Neural cell (in vitro differentiated cells): ENCODE data around the gene CTAGE1. TPM values are rescaled to one million over a fixed set of nuclear protein-coding genes. Genes with fewer than 3 reads are reported as not detected.

Experiments used
- H2AFZ ChIP-seq: fragments of 200-600, 300-800 bp; sonication (generic), shearing (Covaris generic); 2 replicates; pipeline ENCODE4 v1.6.0; 2014; ENCODE audit warnings: low read depth, mild to moderate bottlenecking, antibody characterized with exemption, low read length, moderate library complexity
- H3F3A ChIP-seq: fragments of 200-600 bp; shearing (Covaris generic); 2 replicates; pipeline ENCODE4 v1.6.1; 2016; ENCODE audit warnings: mild to moderate bottlenecking, moderate library complexity, mixed read lengths, antibody characterized with exemption, low read length; ENCODE audit not compliant: insufficient read depth, poor library complexity, severe bottlenecking
- H3K27ac ChIP-seq: fragments of 200-600, 300-800 bp; sonication (generic), shearing (Covaris generic); 2 replicates; pipeline ENCODE4 v1.5.1; 2014; ENCODE audit warnings: mild to moderate bottlenecking, low read length, moderate library complexity
- H3K27me3 ChIP-seq: fragments of 300-800, 200-600 bp; sonication (generic), shearing (Covaris generic); 2 replicates; pipeline ENCODE4 v1.6.0; 2014; ENCODE audit warnings: mild to moderate bottlenecking, low read depth, low read length, moderate library complexity; ENCODE audit not compliant: insufficient read depth
- H3K36me3 ChIP-seq: fragments of 300-800, 200-600 bp; sonication (generic), shearing (Covaris generic); 2 replicates; pipeline ENCODE4 v1.5.1; 2014; ENCODE audit warnings: mild to moderate bottlenecking, antibody characterized with exemption, low read length, moderate library complexity; ENCODE audit not compliant: insufficient read depth
- H3K4me2 ChIP-seq: fragments of 300-800, 200-600 bp; sonication (generic), shearing (Covaris generic); 2 replicates; pipeline ENCODE4 v1.6.0; 2014; ENCODE audit warnings: mild to moderate bottlenecking, low read length
- H3K4me3 ChIP-seq: fragments of 300-800, 200-600 bp; sonication (generic), shearing (Covaris generic); 2 replicates; pipeline ENCODE4 v1.5.1; 2014; ENCODE audit warnings: mild to moderate bottlenecking, low read length, moderate library complexity
- H3K79me2 ChIP-seq: fragments of 200-600 bp; shearing (Covaris generic); replicated peaks from 2 replicates; pipeline ENCODE4 v1.6.0; 2014; ENCODE audit warnings: mild to moderate bottlenecking, low read length, moderate library complexity; ENCODE audit not compliant: insufficient read depth
- H3K9ac ChIP-seq: fragments of 300-800, 200-600 bp; sonication (generic), shearing (Covaris generic); 2 replicates; pipeline ENCODE4 v1.6.1; 2016; ENCODE audit warnings: mild to moderate bottlenecking, low read length, mixed read lengths
- H3K9me2 ChIP-seq: fragments of 200-600 bp; shearing (Covaris generic); 2 replicates; pipeline ENCODE4 v1.6.1; 2016; ENCODE audit warnings: mild to moderate bottlenecking, low read length, mixed read lengths; ENCODE audit not compliant: insufficient read depth
- H3K9me3 ChIP-seq: fragments of 200-600, 300-800 bp; sonication (generic), shearing (Covaris generic); 2 replicates; pipeline ENCODE4 v1.6.1; 2016; ENCODE audit warnings: mild to moderate bottlenecking, mixed run types, low read length, moderate library complexity, mixed read lengths
- H4K20me1 ChIP-seq: fragments of 200-600 bp; shearing (Covaris generic); 2 replicates; pipeline ENCODE4 v1.6.1; 2016; ENCODE audit warnings: mild to moderate bottlenecking, mixed run types; ENCODE audit not compliant: insufficient read depth
- EP300 ChIP-seq: fragments of 450-650 bp; conservative IDR thresholded peaks from 2 replicates; pipeline ENCODE4 v1.6.1; 2014; ENCODE audit warnings: antibody characterized with exemption, mild to moderate bottlenecking, moderate library complexity; ENCODE audit not compliant: poor library complexity, severe bottlenecking
- EZH2 ChIP-seq: fragments of 200-600, 300-800 bp; shearing (Covaris generic), sonication (generic); IDR thresholded peaks from 2 replicates; pipeline ENCODE4 v1.6.1; 2014; ENCODE audit warnings: antibody characterized with exemption, low read length, borderline replicate concordance, mild to moderate bottlenecking; ENCODE audit not compliant: insufficient read depth, poor library complexity, severe bottlenecking
- MXI1 ChIP-seq: fragments of 450-650 bp; conservative IDR thresholded peaks from 2 replicates; pipeline ENCODE4 v1.6.1; 2014; ENCODE audit warnings: antibody characterized with exemption, mild to moderate bottlenecking; ENCODE audit not compliant: poor library complexity, severe bottlenecking
- POLR2AphosphoS5 ChIP-seq: IDR thresholded peaks from 2 replicates; pipeline ENCODE4 v1.6.1; 2012
- RAD21 ChIP-seq: fragments of 450-650 bp; conservative IDR thresholded peaks from 2 replicates; pipeline ENCODE4 v1.6.1; 2014; ENCODE audit warnings: antibody characterized with exemption, mild to moderate bottlenecking, moderate library complexity
- SMC3 ChIP-seq: fragments of 450-650 bp; conservative IDR thresholded peaks from 2 replicates; pipeline ENCODE4 v1.6.1; 2014; ENCODE audit warnings: antibody characterized with exemption, mild to moderate bottlenecking, moderate library complexity; ENCODE audit not compliant: poor library complexity
- TAF1 ChIP-seq: IDR thresholded peaks from 2 replicates; pipeline ENCODE4 v1.6.1; 2012; ENCODE audit warnings: low read depth
- polyA plus RNA-seq: library from polyadenylated mRNA; depleted of rRNA; stranded (reverse); fragments of >200 nt; gene quantifications from 2 replicates; pipeline ENCODE4 v1.2.3, GENCODE V29; 2014
- TF ChIP-seq, protein P1 (sequence below): fragments of 450-650 bp; IDR thresholded peaks from 2 replicates; pipeline ENCODE4 v1.5.1; 2014; ENCODE audit warnings: antibody characterized with exemption, mild to moderate bottlenecking, moderate library complexity; ENCODE audit not compliant: poor library complexity, severe bottlenecking
- TF ChIP-seq, protein P2 (sequence below): IDR thresholded peaks from 2 replicates; pipeline ENCODE4 v1.6.1; 2012; ENCODE audit warnings: borderline replicate concordance

The CTAGE1 gene
- polyA plus RNA-seq, 1 donor from 2014 or later, result not detected

DNA sequence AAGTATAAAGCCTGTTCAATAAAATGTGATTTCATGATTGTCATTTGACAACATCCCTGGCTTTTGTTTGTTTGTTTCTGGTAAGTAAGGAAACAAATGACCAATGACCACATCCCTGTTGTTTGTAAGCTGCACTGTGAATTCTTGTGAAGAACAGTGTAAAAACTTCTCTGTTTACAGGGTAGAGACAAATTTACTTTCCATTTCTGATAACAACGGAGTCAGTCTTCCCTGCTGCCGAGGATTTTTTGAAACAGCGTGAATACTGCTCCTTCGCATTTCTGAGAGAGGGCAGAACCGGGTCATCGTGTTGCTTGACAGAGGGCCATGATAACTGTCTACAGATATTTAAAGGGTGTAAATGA is 38.4 kb upstream of the CTAGE1 start:
- Histone ChIP-seq H3F3A (no peaks in the 10 kb centered on the region), H3K27ac (no peak overlapping the region), H3K4me3 (no peak overlapping the region), H3K36me3 (no peaks in the 10 kb centered on the region), H3K27me3 (no peaks in the 10 kb centered on the region), H2AFZ (no peak overlapping the region), H3K9me2 (no peaks in the 10 kb centered on the region), H3K79me2 (no peaks in the 10 kb centered on the region), H3K4me2 (no peak overlapping the region), H4K20me1 (no peaks in the 10 kb centered on the region), H3K9ac (no peak overlapping the region), H3K9me3 (no peaks in the 10 kb centered on the region)
- TF ChIP-seq TAF1, result no peak
- TF ChIP-seq EP300, result no peak
- TF ChIP-seq, protein P1, sequence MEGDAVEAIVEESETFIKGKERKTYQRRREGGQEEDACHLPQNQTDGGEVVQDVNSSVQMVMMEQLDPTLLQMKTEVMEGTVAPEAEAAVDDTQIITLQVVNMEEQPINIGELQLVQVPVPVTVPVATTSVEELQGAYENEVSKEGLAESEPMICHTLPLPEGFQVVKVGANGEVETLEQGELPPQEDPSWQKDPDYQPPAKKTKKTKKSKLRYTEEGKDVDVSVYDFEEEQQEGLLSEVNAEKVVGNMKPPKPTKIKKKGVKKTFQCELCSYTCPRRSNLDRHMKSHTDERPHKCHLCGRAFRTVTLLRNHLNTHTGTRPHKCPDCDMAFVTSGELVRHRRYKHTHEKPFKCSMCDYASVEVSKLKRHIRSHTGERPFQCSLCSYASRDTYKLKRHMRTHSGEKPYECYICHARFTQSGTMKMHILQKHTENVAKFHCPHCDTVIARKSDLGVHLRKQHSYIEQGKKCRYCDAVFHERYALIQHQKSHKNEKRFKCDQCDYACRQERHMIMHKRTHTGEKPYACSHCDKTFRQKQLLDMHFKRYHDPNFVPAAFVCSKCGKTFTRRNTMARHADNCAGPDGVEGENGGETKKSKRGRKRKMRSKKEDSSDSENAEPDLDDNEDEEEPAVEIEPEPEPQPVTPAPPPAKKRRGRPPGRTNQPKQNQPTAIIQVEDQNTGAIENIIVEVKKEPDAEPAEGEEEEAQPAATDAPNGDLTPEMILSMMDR, result no peak
- TF ChIP-seq MXI1, result no peak
- TF ChIP-seq, protein P2, sequence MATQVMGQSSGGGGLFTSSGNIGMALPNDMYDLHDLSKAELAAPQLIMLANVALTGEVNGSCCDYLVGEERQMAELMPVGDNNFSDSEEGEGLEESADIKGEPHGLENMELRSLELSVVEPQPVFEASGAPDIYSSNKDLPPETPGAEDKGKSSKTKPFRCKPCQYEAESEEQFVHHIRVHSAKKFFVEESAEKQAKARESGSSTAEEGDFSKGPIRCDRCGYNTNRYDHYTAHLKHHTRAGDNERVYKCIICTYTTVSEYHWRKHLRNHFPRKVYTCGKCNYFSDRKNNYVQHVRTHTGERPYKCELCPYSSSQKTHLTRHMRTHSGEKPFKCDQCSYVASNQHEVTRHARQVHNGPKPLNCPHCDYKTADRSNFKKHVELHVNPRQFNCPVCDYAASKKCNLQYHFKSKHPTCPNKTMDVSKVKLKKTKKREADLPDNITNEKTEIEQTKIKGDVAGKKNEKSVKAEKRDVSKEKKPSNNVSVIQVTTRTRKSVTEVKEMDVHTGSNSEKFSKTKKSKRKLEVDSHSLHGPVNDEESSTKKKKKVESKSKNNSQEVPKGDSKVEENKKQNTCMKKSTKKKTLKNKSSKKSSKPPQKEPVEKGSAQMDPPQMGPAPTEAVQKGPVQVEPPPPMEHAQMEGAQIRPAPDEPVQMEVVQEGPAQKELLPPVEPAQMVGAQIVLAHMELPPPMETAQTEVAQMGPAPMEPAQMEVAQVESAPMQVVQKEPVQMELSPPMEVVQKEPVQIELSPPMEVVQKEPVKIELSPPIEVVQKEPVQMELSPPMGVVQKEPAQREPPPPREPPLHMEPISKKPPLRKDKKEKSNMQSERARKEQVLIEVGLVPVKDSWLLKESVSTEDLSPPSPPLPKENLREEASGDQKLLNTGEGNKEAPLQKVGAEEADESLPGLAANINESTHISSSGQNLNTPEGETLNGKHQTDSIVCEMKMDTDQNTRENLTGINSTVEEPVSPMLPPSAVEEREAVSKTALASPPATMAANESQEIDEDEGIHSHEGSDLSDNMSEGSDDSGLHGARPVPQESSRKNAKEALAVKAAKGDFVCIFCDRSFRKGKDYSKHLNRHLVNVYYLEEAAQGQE, result no peak

DNA sequence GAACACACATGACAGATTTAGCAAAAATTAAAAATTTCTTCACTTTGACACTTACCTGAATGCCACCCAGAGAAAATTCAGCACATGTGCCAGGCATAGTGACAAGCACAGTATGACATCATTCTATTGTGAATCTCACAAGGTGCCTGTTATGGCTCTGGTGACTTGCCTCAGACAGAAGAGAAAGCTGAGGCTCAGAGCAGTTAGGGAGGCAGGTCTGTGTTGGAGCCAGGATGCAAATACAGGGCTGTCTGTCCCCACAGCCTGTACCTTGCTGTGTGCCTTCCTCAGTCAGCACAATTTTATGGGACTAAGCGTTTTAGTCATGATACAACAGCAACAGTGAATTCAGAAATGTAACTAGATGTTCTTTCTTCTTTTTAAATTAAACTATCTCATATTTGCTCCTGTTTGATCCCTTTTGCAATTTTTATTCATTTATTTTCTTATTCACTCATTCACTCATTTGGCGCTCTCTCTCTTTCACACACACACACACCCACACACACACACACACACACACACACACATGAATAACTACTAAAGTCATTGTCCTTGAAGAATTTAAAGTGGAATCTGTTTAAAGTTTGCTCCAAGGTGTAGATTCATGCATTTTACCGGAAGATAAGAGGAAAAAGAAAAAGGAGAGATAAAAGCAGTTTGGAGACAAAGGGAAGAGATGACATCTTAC is 37.9 kb upstream of the CTAGE1 start:
- H3F3A ChIP-seq, result no peaks in the 10 kb centered on the region
- H3K4me3 ChIP-seq, result no peak overlapping the region
- no peaks in the 10 kb centered on the region for H3K9me2 ChIP-seq
- no peaks in the 10 kb centered on the region for H3K36me3 ChIP-seq
- no peak overlapping the region for H3K27ac ChIP-seq
- H3K9me3 ChIP-seq, result no peaks in the 10 kb centered on the region
- H3K79me2 ChIP-seq, result no peaks in the 10 kb centered on the region
- no peak overlapping the region for H2AFZ ChIP-seq
- no peak for TF ChIP-seq EP300
- no peak for TF ChIP-seq MXI1
- TF ChIP-seq, protein P2, result no peak
- no peak for TF ChIP-seq RAD21
- TF ChIP-seq, protein P1, result no peak
- no peak for TF ChIP-seq EZH2
- TF ChIP-seq SMC3, result no peak
- TF ChIP-seq POLR2AphosphoS5, result no peak
- TF ChIP-seq TAF1, result no peak
- H3K4me2 ChIP-seq, result no peak overlapping the region
- H4K20me1 ChIP-seq, result no peaks in the 10 kb centered on the region
- no peak overlapping the region for H3K9ac ChIP-seq
- no peaks in the 10 kb centered on the region for H3K27me3 ChIP-seq
